Measurements from ENCODE around the gene GOT1. TPM values are rescaled to one million over a fixed set of nuclear protein-coding genes. Genes with fewer than 3 reads are reported as not detected.

The GOT1 gene
- total RNA-seq, 1 donor from 2014 or later = 14.9 TPM

GRCh38 chr10:99360934-99361333, 69.5 kb downstream of the GOT1 start:
- no peak for DNase-seq (ENCODE audit: low spot score)

GRCh38 chr10:99358101-99358500, 72.3 kb downstream of the GOT1 start:
- no peak for DNase-seq (ENCODE audit: low spot score)

- no peak for DNase-seq (ENCODE audit: low spot score)
These were observed 72.7 kb downstream of the GOT1 start for GRCh38 chr10:99357691-99358090.

GRCh38 chr10:99353182-99353581, 77.2 kb downstream of the GOT1 start:
- DNase-seq (ENCODE audit: low spot score) = no peak

- no peak for DNase-seq (ENCODE audit: low spot score)
These were observed 82.8 kb downstream of the GOT1 start for GRCh38 chr10:99347672-99348071.

Other genes with a start within 250 kb of the GOT1 start
- 1.9 TPM for gene HPSE2, start 194.8 kb downstream of the GOT1 start, total RNA-seq
- gene CNNM1, start 101.3 kb downstream of the GOT1 start, total RNA-seq = 0.61 TPM
- gene NKX2-3, start 102.3 kb upstream of the GOT1 start, total RNA-seq = 2.8 TPM
- 57.8 TPM for gene SLC25A28, start 189.8 kb upstream of the GOT1 start, total RNA-seq
- 9.2 TPM for gene ENTPD7, start 228.9 kb upstream of the GOT1 start, total RNA-seq

All from mesenteric fat pad (tissue), 1 donor.